ENCODE data around the gene NATD1. TPM values are rescaled to one million over a fixed set of nuclear protein-coding genes. Genes with fewer than 3 reads are reported as not detected.

Gene NATD1
- total RNA-seq, 1 experiment from 2014 or later: 3.1 TPM

GRCh38 chr17:21272250-21272649 lies 19.0 kb upstream of the NATD1 start:
- no peaks in the 10 kb centered on the region for H3K36me3 ChIP-seq (ENCODE audit: control insufficient read depth in 1 of 2, insufficient read depth in 2 of 2, low read length in 2 of 2)
- H3K27me3 ChIP-seq (ENCODE audit: insufficient read depth, low read length): no peaks in the 10 kb centered on the region
- peaks cover 8 to 28% of the 10 kb centered on the region in 2 experiments for H3K4me1 ChIP-seq (ENCODE audit: control insufficient read depth in 1 of 2, insufficient read depth in 2 of 2, low read length in 2 of 2)
- no peaks in the 10 kb centered on the region for H3K9me3 ChIP-seq (ENCODE audit: control insufficient read depth in 1 of 2, insufficient read depth in 1 of 2, low read depth in 1 of 2, low read length in 2 of 2)
- no peaks in the 10 kb centered on the region for H3K9me2 ChIP-seq (ENCODE audit: insufficient read depth)
- ChIA-PET CTCF (no interaction called here), RAD21 (ENCODE audit: low non-redundant PET in 1 of 2, low total read pairs in 2 of 2, uncharacterized antibody in 2 of 2, unreplicated experiment in 2 of 2) (no interaction called here), POLR2A (no interaction called here)
- intact Hi-C loops (cut with micrococcal nuclease): no loop called here
- H2AFZ ChIP-seq (ENCODE audit: low read depth, low read length, poor library complexity, severe bottlenecking): no peak overlapping the region
- H3K4me3 ChIP-seq (replicated peaks in 1 of 2; ENCODE audit: low read depth in 1 of 2, low read length in 2 of 2): no peak overlapping the region
- H3K79me2 ChIP-seq (ENCODE audit: insufficient read depth, low read length): no peaks in the 10 kb centered on the region
- no peak overlapping the region for H3K9ac ChIP-seq (ENCODE audit: low read length)
- H4K20me1 ChIP-seq (ENCODE audit: insufficient read depth): no peaks in the 10 kb centered on the region
- no peak for DNase-seq (ENCODE audit: low read depth, low spot score)
- no peak overlapping the region for H3K4me2 ChIP-seq (ENCODE audit: low read length)
- no TSS peak for BruUV-seq (replicated peaks)
- no peak overlapping the region for H3K27ac ChIP-seq (ENCODE audit: low read depth, low read length)
- ATAC-seq: no peak
- TF ChIP-seq EZH2 (IDR thresholded peaks at IDR 0.05): no peak
- TF ChIP-seq CEBPB (IDR thresholded peaks at IDR 0.05; ENCODE audit: low read depth): no peak
- TF ChIP-seq RAD21 (IDR thresholded peaks at IDR 0.05; ENCODE audit: low read depth): no peak
- TF ChIP-seq ELF1 (IDR thresholded peaks at IDR 0.05; ENCODE audit: borderline replicate concordance, low read depth): no peak
- TF ChIP-seq SIN3A (IDR thresholded peaks at IDR 0.05; ENCODE audit: low read depth): no peak
- TF ChIP-seq POLR2AphosphoS5 (IDR thresholded peaks at IDR 0.05; ENCODE audit: low read depth, low read length): no peak
- TF ChIP-seq TCF7L2 (IDR thresholded peaks at IDR 0.05; ENCODE audit: borderline replicate concordance, extremely low read depth, insufficient read depth, insufficient read length): no peak
- TF ChIP-seq REST (IDR thresholded peaks at IDR 0.05; ENCODE audit: low read depth): no peak
- no peak for TF ChIP-seq ZBTB33 (IDR thresholded peaks at IDR 0.05; ENCODE audit: extremely low read depth, insufficient replicate concordance, low read length)
- no peak for TF ChIP-seq ATF3 (IDR thresholded peaks at IDR 0.05)
- no peak for TF ChIP-seq FOSL1 (IDR thresholded peaks at IDR 0.05; ENCODE audit: low read depth)
- no peak for TF ChIP-seq SRF (IDR thresholded peaks at IDR 0.05; ENCODE audit: low read depth)
